Right kidney (tissue), 9 donors: ENCODE results near the gene ARMC2.
A peak's percentile ranks its signal among the peaks of the same experiment; 100 is the strongest.
"Not testable (repeated sequence)": the region's sequence is repeated elsewhere in the genome, so short reads cannot be mapped to it uniquely, and the experiment has no call there.

Experiments used
- DNase-seq: peaks from one replicate; pipeline ENCODE4 v3.0.0-alpha.2; 2016
- long read RNA-seq, 8 donors: transcript quantifications; one replicate each; lab custom pipeline, GENCODE V29; 2026

ARMC2 gene, protein sequence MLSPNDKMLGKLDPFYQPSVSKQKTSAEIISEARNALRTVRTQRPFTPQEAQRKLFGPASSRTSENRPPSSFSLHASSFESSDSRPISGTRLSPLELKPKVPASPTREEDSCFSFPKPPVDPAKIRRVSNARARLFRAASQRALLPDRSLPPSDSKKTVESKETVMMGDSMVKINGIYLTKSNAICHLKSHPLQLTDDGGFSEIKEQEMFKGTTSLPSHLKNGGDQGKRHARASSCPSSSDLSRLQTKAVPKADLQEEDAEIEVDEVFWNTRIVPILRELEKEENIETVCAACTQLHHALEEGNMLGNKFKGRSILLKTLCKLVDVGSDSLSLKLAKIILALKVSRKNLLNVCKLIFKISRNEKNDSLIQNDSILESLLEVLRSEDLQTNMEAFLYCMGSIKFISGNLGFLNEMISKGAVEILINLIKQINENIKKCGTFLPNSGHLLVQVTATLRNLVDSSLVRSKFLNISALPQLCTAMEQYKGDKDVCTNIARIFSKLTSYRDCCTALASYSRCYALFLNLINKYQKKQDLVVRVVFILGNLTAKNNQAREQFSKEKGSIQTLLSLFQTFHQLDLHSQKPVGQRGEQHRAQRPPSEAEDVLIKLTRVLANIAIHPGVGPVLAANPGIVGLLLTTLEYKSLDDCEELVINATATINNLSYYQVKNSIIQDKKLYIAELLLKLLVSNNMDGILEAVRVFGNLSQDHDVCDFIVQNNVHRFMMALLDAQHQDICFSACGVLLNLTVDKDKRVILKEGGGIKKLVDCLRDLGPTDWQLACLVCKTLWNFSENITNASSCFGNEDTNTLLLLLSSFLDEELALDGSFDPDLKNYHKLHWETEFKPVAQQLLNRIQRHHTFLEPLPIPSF
- long read RNA-seq, donor 1 = 0 reads
- long read RNA-seq, donor 2 = 0 reads
- long read RNA-seq, donor 3 = 0 reads
- long read RNA-seq, donor 4 = 0 reads
- long read RNA-seq, donor 5, partial matches to known transcripts = 6 of 7 reads
- long read RNA-seq, donor 5, other reads (novel, unspliced or antisense) = 0 of 7 reads
- long read RNA-seq, donor 6 = 0 reads
- long read RNA-seq, donor 7, partial matches to known transcripts = 6 of 6 reads
- long read RNA-seq, donor 7, other reads (novel, unspliced or antisense) = 0 of 6 reads
- long read RNA-seq, donor 8 = 0 reads

DNA sequence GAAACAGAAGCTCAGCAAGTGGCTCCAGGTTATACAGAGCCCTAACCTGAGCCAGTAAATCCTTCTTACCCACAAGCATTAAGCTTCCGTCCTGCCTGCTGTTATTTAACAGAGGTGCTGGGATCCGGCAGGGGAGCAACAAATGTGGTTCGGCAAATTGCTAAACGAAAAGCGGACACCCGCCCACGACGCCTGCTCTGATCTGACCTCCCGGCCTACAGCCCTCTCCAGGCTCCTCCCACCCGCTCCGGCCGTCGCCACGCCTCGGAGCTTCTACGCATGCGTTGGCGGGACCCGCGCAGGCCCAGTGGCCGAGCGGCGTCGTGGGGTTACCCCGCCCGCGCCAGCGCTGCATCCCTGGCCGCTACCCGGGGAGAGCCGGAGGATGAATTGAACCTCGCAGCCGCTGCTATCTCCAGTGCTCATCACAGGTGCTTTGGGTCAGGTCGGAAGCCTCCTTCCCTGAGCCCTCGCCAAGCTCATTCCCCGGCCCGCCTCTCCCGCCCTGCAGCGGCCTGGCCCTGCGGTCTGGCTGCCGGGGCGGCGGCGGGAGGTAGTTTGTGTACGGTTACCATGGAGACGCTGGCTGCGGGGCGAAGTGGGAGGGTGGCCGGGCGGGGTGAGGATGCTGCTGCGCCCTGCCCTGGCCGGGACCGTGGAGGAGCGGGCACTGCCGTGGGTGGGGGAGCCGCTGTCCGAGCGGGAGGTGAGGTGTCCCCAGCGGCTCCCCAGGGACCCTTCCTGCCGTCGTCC is at the start of gene ARMC2:
ARMC2 (plus strand) TSS at position 307 of the 753 bp plus-strand sequence. CDS start 5,846 bp downstream, outside the sequence.
- peak; percentile 99 for DNase-seq

DNA sequence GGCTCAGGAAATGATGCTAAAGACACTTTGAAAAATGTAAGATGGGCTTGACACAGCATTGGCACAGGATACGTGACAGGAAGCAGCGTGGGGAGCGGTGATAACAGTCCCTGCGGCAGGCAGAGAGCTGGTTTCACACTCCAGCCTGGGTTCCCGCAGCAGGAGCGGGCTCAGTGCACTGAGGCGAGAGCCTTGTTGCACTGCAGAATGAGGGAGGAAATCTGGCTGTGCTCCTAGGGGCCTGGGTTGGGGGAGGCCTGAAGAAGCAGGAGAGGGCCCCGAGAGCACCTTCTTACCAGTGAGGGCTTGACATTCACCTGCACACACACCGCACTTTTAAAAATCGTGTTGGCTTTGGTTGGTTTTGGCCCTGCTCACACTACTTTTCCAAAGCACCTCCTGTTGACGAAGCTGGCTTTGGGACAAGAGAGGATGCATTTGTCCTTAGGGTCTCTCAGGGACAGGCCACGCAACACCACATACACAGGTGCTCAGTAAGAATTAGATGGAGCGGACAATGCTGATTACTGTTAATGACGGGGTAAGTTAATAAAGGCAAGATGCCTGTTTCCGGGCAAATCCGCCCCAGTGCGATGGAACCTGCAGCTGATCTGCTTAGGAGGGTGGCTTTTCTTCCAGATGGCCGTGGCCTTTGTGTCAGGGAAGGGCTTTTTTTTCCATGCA is 49.4 kb upstream of the ARMC2 start:
- no peak for DNase-seq

DNA sequence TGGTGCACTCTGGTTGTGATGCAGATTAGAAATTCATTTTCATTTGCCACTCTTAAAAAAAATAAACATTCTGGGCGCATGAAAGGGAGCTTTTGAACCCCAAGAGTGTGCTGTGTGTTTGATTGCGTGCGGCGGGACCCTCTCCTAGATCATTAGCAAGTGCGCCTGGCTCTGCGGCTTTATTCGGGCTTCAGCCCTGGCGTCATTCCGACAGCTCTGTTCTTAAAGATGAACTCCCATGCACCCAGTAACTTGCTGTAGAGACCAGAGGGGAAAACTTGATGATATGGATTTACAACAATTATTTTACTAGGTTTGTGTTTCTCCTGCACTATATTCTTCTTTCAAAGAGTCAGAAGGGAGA is 48.9 kb upstream of the ARMC2 start:
- no peak for DNase-seq

DNA sequence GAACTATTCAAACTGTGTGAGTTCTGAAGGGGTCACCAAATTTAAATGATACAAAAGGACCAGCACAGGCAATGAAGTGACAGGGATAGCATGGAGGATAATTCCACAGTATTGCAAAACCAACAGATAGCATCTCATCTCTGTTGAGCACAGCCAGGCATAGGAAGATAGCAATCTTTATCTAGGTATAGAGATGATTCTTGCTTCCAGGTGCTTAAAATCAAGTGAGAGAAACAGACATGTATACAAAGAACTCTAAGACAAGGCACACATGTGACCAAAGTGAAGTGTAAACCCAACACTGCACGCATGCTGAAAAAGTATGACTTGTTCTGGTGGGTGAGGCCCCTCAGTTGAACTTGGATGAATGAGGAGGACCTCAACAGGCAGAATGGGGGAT is 48.4 kb upstream of the ARMC2 start:
- no peak for DNase-seq

DNA sequence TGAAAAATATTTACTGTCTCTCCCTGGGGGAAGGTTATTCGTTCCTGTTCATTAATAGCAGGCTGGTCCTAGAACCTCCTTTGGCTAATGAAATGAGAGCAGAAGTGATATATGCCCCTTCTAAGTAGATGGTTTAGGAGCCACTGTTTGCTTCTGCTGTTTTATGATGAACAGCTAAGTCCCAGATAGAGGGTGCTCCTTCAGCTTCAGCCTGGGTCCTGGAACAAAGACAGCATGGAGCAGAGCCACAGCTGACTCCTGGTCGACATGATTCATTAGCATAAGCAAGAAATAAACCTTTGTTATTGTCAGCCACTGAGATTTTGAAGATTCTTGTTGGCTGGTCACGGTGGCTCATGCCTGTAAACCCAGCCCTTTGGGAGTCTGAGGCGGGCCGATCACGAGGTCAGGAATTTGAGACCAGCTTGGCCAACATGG is 47.8 kb upstream of the ARMC2 start:
- DNase-seq = no peak

DNA sequence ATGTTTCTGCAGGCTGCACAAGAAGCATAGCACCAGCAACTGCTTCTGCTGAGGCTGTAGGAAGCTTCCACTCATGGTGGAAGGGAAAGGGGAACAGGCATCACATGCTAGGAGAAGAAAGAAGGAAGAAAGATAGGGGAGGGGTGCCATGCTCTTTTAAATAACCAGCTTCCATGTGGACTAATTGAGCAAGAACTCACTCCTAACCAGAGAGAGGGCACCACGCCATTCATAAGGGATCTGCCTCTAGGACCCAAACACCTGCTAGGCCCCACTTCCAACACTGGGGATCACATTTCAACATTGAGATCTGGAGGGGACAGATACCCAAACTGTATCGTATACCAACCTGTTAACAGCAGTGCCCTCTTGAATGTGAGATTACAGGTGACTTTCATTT is 46.9 kb upstream of the ARMC2 start:
- DNase-seq = no peak

DNA sequence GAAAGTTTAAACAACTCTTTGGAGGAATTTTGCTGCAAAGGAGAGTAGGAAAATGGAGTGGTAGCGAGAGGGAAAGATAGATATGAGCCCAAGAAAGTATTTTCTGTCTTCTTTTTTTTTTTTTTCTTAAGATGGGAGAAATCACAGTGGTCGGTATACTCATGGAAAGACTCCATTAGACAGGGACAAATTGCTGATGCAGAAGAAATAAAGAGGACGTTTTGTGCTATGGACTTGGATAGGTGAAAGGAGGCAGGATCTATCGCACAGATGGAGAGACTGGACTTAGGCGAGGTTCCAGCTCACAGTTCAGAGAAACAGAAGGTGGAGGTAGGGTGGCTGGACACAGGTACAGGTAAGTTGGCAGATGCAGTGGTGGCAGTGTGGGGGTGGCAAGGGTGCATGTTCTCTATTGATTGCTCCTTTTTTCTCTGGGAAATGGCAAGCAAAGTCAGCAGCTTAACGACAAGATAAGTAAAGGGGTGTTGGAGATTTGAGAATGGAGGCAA is 44.2 kb upstream of the ARMC2 start:
- no peak for DNase-seq

DNA sequence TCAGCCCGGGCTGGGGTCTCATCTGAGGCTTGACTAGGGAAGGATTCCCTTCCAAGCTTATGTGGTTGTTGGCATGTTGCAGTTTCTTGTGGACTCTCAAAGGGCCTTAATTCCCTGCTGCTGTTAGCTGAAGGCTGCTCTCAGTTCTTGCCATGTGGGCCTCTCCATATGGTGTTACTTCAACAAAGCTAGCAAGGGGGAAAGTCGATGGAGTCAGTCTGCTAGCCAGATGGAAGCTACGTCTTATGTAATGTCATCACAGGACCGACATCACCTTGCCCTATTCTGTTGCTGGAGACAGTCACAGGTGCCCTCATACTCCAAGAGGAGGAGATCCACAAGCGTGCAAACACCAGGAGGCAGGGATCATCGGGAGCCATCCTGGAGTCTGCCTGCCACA is 43.3 kb upstream of the ARMC2 start:
- no peak for DNase-seq

DNA sequence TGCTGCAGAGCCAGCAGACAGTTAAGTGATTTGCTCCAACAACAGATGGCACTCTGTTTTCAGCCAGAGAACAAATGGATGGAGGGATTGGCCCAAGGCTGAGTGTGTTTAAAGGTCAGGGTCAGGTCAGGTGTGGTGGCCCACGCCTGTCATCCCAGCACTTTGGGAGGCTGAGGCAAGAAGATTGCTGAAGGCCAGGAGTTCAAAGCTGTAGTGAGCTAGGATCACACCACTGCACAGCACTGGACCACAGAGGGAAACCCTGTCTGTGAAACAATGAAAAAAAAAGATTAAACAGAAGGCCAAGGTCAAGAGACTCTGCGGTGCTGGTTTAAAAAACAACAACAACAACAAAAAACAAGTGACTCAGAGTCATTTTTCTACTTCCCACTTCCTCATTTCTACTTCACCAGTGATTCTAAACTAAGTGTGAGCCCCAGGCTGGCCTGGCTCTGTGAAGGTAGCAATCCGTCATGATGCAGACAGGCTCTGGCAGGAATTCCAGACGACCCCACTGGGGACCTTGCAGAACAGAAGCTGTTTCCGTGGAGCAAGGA is 42.5 kb upstream of the ARMC2 start:
- no peak for DNase-seq

DNA sequence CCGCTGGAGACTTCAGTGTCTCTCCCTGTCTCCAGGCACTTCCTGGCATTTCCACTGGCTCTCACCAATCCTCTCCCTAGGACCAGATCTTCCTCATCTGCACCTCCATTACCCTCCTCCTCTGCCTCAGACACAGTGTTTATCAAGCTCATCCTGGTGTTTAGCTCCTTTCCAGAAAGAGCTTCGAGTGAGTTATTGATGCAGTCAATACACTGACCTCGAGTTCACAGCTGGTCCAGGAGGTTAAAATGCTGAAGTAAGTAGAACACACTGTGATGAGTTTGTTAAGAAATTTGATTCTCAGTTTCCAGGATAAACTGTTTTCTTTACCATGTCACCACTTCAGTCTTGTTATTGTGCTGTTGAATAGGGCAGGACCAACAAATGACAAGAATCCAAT is 42.1 kb upstream of the ARMC2 start:
- DNase-seq = no peak

DNA sequence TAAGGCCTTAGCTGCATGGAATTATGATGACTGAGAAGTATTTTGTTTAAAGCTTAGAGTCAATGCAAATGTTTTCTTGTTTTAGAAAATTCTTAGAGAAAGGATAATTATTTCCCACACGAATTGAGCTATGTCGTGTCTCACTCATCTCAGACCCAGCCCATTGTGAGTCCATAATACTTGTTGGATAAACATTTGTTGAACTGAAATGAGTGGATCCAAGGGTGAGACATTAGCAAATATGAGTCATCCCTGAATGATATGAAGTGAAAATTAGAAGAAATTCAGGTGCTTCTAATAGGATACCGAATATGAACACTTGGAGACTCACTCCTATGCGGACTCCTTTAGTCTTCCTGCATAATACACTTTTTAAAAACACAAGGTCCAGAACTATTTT is 41.6 kb upstream of the ARMC2 start:
- DNase-seq = no peak

DNA sequence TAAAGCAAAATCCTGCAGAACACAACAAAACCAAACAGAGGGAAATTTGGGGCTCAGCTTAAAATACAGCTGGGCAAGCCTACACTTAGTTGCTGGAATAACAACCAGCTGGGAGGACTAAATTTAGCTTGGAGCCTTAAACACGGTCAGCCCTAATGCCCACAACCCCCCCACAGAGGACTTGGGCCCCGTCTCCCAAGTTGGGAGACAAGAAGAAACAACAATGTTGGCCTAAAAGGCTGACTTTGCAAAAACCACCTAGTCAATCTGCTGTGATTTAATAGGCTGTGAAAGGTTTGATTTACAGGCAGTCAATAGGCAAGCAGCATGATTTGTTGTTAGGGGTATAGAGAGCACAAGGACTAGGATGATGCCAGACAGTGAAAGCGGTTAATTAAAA is 40.3 kb upstream of the ARMC2 start:
- DNase-seq = no peak

DNA sequence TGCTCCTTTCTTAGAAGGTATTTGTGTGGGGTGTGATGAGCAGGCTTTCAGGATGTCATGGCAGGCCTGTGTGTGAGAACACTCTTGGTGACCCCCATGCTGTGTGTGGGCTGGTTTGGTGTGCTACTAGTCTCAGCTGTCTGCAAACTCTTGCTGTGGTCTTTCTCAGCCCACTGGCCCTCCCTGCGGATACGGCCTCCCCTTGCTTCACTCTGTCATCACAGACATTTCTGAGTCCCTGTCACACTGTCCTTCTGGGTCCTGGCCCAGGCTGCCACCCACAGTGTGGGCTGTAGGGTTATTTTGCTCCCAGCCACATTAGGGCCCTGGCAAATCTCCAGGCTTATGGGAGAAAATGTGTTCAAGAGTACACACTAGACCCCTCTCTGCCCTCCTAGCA is 39.0 kb upstream of the ARMC2 start:
- no peak for DNase-seq

DNA sequence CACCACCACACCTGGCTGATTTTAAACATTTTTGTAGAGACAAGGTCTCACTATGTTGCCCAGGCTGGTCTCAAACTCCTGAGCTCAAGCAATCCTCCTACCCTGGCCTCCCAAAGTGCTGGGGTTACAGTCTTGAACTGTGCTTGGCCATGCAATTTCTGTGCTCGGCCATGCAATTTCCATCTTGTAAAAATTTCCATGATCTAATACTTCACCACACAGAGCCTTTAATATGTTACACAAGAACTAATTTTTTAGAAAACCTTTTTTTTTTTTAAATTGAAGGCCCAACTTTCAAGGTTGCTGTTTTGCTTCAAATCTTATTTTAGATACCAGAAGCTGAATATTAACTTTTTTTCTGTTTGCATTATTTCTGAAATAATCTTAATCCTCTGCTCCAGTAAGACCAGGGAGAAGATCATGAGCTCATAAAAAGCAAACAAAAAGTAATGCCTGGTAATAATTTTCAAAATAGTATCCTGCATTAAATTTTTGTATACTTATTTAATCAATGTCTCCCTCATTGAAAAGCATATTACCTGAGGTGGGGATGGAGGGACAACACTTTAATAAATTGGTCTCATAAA is 38.1 kb upstream of the ARMC2 start:
- no peak for DNase-seq

DNA sequence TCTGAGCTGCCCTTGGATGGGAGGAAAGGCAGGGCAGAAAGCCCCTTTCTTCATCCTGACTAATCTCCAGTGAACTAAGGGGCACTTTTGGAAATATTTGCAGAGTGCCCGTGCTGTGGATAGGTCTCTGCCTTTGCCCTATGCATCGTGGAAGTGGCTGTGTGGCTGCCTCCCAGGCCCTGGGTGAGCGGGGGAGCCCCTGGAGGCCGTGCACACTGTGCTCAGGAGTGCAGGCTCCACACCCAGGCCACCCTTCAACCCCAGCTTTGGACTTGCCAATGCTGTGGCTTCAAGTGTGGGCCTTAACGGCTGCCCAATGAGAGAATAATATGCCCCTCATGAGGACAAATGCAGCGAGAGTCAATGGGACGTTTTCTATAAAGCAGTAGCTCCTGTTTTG is 36.7 kb upstream of the ARMC2 start:
- DNase-seq = no peak

DNA sequence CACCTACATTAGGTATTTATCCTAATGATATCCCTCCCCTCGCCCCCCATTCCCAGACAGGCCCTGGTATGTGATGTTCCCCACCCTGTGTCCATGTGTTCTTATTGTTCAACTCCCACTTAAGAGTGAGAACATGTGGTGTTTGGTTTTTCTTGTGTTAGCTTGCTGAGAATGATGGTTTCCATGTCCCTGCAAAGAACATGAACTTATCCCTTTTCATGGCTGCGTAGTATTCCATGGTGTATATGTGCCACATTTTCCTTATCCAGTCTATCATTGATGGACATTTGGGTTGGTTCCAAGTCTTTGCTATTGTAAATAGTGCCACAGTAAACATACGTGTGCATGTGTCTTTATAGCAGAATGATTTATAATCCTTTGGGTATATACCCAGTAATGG is 35.0 kb upstream of the ARMC2 start:
- not testable (repeated sequence) for DNase-seq

DNA sequence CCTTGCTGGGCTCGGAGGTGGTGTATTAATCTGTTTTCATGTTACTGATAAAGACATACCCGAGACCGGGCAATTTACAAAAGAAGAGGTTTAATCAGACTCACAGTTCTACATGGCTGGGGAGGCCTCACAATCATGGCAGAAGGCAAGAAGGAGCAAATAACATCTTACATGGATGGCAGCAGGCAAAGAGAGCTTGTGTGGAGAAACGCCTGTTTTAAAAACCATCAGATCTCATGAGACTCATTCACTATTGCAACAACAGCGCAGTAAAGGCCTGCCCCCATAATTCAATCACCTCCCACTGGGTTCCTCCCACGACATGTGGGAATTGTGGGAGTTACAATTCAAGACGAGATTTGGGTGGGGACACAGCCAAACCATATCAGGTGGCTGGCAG is 30.9 kb upstream of the ARMC2 start:
- not testable (repeated sequence) for DNase-seq

DNA sequence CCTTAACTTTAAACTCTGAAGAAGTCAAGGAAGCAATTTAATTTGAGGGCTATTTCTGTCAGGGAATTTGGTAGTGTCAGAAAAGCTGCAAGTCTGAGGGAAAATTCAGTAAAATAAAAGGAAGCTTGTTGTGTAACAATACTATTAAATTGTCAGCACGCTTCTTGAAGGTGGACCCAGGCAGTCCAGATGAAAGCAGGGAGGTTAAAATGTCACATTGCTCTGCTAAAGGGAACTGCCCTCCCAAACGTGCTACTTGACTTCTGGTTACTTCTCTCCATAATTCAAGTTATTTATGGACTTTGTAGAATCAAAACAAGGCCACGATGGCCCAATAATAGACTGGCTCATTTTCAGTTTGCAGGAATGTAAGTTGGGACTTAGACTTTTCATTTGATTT is 28.2 kb upstream of the ARMC2 start:
- DNase-seq = no peak

DNA sequence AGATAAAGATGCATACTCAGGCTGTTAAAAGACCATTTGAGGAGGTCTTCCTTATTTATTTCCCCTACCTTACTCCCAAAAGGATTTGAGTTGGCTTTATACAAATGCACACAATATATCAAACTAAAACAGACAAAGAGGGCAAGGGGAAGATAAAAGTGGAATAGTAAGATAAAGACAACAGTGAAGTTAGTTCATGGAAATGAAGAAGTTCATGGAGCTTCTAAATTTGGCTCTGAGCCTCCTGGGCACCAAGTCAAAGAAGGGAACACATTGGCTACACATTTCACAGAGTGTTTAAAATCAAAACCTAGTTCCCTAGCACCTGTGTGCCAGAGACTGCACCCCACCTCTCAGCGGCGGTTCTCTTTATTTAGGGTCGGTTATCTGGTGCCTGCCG is 25.8 kb upstream of the ARMC2 start:
- no peak for DNase-seq

DNA sequence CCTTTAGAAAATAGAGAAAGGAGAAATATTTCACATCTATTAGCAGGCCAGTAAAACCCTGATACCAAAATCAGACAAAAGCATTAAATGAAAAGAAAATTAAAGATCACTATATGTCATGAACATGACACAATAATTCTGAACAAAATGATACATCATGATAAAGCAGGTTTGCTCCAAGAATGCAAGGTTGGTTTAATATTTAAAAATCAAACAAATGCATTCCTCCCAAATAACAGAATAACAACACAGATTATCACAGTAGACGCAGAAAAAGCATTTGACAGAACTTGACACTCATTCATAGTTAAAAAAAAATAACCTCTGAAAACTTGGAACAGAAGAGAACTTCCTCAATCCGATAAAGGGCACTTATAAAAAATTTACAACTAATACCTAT is 22.9 kb upstream of the ARMC2 start:
- DNase-seq = no peak

DNA sequence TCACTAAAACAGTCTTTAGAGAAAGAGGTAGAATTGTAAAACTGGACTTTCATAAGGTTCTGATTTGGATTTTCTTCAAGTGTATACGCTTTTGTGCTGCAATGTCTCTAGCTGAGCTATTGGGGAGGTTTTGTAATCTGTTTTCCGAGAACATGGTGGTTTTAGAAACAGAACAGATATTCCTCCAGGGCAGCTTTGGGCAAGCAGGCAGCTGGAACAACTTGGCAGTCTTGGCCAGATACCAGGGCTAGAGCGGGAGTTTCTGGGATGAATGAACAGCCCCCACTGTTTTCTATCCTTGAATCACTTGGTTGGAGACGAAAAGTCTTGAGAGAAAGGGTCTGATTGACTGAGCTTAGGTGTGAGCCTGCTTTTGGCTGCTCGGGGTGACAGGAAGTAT is 17.1 kb upstream of the ARMC2 start:
- DNase-seq = no peak
